Measurements from ENCODE around the gene SELENOO. TPM values are rescaled to one million over a fixed set of nuclear protein-coding genes. Genes with fewer than 3 reads are reported as not detected.
A peak's percentile ranks its signal among the peaks of the same experiment; 100 is the strongest.
"Not testable (repeated sequence)": the region's sequence is repeated elsewhere in the genome, so short reads cannot be mapped to it uniquely, and the experiment has no call there.

Gene SELENOO
- total and polyA plus RNA-seq, 2 donors from 2014 or later = 19.7 to 42.8 TPM

GRCh38 chr22:50203288-50203687, 2.5 kb downstream of the SELENOO start:
- TF ChIP-seq CTCF (IDR thresholded peaks at IDR 0.05; ENCODE audit: borderline replicate concordance, extremely low read depth, insufficient read depth) = no peak
- H3K9ac ChIP-seq (ENCODE audit: low read length in 3 of 3) = no peak overlapping the region
- H3K27ac ChIP-seq (ENCODE audit: low read depth in 2 of 2, low read length in 2 of 2) = no peak overlapping the region
- FAIRE-seq (no peak), DNase-seq (no peak)
- H3K36me3 ChIP-seq (ENCODE audit: control insufficient read depth in 2 of 3, insufficient read depth in 3 of 3, low read length in 3 of 3) = peaks cover 0 to 8% (median 5%) of the 10 kb centered on the region in 3 donors
- H3K27me3 ChIP-seq (ENCODE audit: control insufficient read depth, insufficient read depth, low read length) = no peaks in the 10 kb centered on the region
- H3K4me1 ChIP-seq (ENCODE audit: control insufficient read depth in 2 of 3, insufficient read depth in 2 of 3, low read depth in 1 of 3, low read length in 3 of 3) = peaks cover 0 to 24% (median 19%) of the 10 kb centered on the region in 3 donors
- no peak overlapping the region for H3K4me3 ChIP-seq (ENCODE audit: low read length in 3 of 3)
- intact Hi-C loops (cut with DNase I) = no loop called here
- no peaks in the 10 kb centered on the region for H3K9me3 ChIP-seq (ENCODE audit: control insufficient read depth in 2 of 3, insufficient read depth in 1 of 3, low read length in 3 of 3)

GRCh38 chr22:50204571-50204970, 3.8 kb downstream of the SELENOO start:
- Histone ChIP-seq H3K4me1 (ENCODE audit: control insufficient read depth in 2 of 3, insufficient read depth in 2 of 3, low read depth in 1 of 3, low read length in 3 of 3) (peaks cover 0 to 24% (median 18%) of the 10 kb centered on the region in 3 donors), H3K36me3 (ENCODE audit: control insufficient read depth in 2 of 3, insufficient read depth in 3 of 3, low read length in 3 of 3) (peaks cover 0 to 12% (median 5%) of the 10 kb centered on the region in 3 donors)
- intact Hi-C loops (cut with DNase I) = no loop called here

GRCh38 chr22:50204998-50205397, 4.2 kb downstream of the SELENOO start:
- Histone ChIP-seq H3K4me1 (ENCODE audit: control insufficient read depth in 2 of 3, insufficient read depth in 2 of 3, low read depth in 1 of 3, low read length in 3 of 3) (peaks cover 0 to 24% (median 15%) of the 10 kb centered on the region in 3 donors), H3K36me3 (ENCODE audit: control insufficient read depth in 2 of 3, insufficient read depth in 3 of 3, low read length in 3 of 3) (peaks cover 0 to 12% (median 5%) of the 10 kb centered on the region in 3 donors)
- FAIRE-seq; H3K27me3 ChIP-seq (ENCODE audit: control insufficient read depth, insufficient read depth, low read length); intact Hi-C loops (cut with DNase I); H3K4me3 ChIP-seq (ENCODE audit: low read length in 3 of 3); H3K9ac ChIP-seq (ENCODE audit: low read length in 3 of 3); H3K27ac ChIP-seq (ENCODE audit: low read depth in 2 of 2, low read length in 2 of 2); H3K9me3 ChIP-seq (ENCODE audit: control insufficient read depth in 2 of 3, insufficient read depth in 1 of 3, low read length in 3 of 3): not testable (repeated sequence)
- peak in 1 of 5 donors; percentile 50 for DNase-seq

More at GRCh38 chr22:50204571-50204970, 3.8 kb downstream of the SELENOO start:
- no peak for TF ChIP-seq CTCF (IDR thresholded peaks at IDR 0.05; ENCODE audit: borderline replicate concordance, extremely low read depth, insufficient read depth)
- DNase-seq = no peak
- FAIRE-seq = no peak
- no peaks in the 10 kb centered on the region for H3K27me3 ChIP-seq (ENCODE audit: control insufficient read depth, insufficient read depth, low read length)
- H3K27ac ChIP-seq (ENCODE audit: low read depth in 2 of 2, low read length in 2 of 2) = no peak overlapping the region
- H3K4me3 ChIP-seq (ENCODE audit: low read length in 3 of 3) = no peak overlapping the region
- no peaks in the 10 kb centered on the region for H3K9me3 ChIP-seq (ENCODE audit: control insufficient read depth in 2 of 3, insufficient read depth in 1 of 3, low read length in 3 of 3)
- no peak overlapping the region for H3K9ac ChIP-seq (ENCODE audit: low read length in 3 of 3)

DNA sequence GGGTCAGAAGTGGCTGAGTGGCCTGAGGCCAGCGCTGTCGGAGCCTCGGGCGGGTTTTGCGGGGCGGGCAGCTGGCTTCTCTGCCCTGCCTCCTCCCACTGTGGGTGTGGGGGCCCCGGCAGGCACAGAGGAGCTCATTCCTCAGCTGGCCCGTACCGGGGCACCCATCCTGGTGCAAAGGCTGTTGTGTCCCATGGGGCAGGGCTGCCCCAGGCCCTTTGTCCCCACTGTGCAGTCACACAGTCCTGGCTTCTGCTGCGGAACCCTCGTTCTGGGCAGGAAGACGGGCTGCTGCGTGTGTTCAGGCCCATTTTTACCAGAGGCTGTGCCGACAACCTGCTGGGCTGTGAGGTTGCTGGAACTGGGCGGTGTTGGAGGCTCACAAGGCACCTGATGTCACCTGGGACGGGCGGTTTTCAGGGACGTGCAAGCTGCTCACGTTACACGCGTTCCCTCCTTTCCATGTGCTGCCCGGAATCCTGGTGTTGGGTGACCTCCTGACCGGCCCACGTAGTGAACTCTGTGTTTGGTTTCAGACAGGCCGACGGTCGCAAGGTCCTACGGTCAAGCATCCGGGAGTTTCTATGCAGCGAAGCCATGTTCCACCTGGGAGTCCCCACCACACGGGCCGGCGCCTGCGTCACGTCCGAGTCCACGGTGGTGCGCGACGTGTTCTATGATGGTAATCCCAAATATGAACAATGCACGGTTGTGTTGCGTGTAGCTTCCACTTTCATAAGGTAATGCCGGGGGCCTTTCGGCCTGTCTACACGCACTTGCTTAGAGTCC, 5.2 kb downstream of the SELENOO start:
- peaks cover 0 to 24% (median 15%) of the 10 kb centered on the region in 3 donors for H3K4me1 ChIP-seq (ENCODE audit: control insufficient read depth in 2 of 3, insufficient read depth in 2 of 3, low read depth in 1 of 3, low read length in 3 of 3)
- DNase-seq (peak in 1 of 5 donors; percentile 74), FAIRE-seq (no peak)
- H3K4me3 ChIP-seq (ENCODE audit: low read length in 3 of 3) = no peak overlapping the region
- no peaks in the 10 kb centered on the region for H3K27me3 ChIP-seq (ENCODE audit: control insufficient read depth, insufficient read depth, low read length)
- no peak for TF ChIP-seq CTCF (IDR thresholded peaks at IDR 0.05; ENCODE audit: borderline replicate concordance, extremely low read depth, insufficient read depth)
- no peaks in the 10 kb centered on the region for H3K9me3 ChIP-seq (ENCODE audit: control insufficient read depth in 2 of 3, insufficient read depth in 1 of 3, low read length in 3 of 3)
- peaks cover 0 to 19% (median 8%) of the 10 kb centered on the region in 3 donors for H3K36me3 ChIP-seq (ENCODE audit: control insufficient read depth in 2 of 3, insufficient read depth in 3 of 3, low read length in 3 of 3)
- intact Hi-C loops (cut with DNase I) = no loop called here
- H3K9ac ChIP-seq (ENCODE audit: low read length in 3 of 3) = no peak overlapping the region
- no peak overlapping the region for H3K27ac ChIP-seq (ENCODE audit: low read depth in 2 of 2, low read length in 2 of 2)
